Peyer's patch (tissue), 4 donors: ENCODE results near the gene RFPL4A.

ENCODE experiments used
- CTCF ChIP-seq, 6 experiments: fragments of 450-650 bp in 4 of 6; fragments of 200-600 bp in 2 of 6; sonication (generic) in 1 of 6; IDR thresholded peaks; one replicate each; pipeline ENCODE4 v1.5.1; 2017 to 2019; ENCODE audit warnings: antibody characterized with exemption in 6 of 6, mild to moderate bottlenecking in 3 of 6, moderate library complexity in 1 of 6
- POLR2A ChIP-seq, 2 donors: fragments of 450-650 bp; IDR thresholded peaks; one replicate each; pipeline ENCODE4 v1.5.1; 2017; ENCODE audit warnings: antibody characterized with exemption in 2 of 2, mild to moderate bottlenecking in 2 of 2, moderate library complexity in 2 of 2

DNA sequence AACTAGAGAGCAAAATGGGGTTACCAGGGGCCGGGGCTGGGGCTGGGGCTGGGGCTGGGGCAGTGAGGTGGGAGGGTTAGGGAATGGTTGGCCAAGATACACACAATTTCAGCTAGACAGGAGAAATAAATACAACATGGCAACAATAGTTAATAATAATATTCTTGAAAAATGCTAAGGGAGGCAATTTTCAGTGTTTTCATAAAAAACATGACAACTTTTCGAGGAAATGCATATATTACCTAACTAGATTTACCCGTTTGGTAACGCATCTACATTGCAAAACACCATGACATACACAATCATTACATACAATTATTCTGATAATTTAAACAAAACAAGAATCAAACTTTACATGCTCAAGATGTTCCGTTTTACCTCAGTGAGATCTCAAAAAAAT lies 22.2 kb downstream of the RFPL4A start:
- no peak for TF ChIP-seq CTCF (IDR thresholded peaks at IDR 0.05)
- TF ChIP-seq POLR2A (IDR thresholded peaks at IDR 0.05) = no peak
